ENCODE results near the gene MR1. TPM values are rescaled to one million over a fixed set of nuclear protein-coding genes. Genes with fewer than 3 reads are reported as not detected.

MR1 gene
- total and polyA plus RNA-seq, 9 of the 15 experiments (the other 6 are each of a cell fraction or from before 2014, with no cell fraction given): 9.7 to 21.7 (median 15.6) TPM

DNA sequence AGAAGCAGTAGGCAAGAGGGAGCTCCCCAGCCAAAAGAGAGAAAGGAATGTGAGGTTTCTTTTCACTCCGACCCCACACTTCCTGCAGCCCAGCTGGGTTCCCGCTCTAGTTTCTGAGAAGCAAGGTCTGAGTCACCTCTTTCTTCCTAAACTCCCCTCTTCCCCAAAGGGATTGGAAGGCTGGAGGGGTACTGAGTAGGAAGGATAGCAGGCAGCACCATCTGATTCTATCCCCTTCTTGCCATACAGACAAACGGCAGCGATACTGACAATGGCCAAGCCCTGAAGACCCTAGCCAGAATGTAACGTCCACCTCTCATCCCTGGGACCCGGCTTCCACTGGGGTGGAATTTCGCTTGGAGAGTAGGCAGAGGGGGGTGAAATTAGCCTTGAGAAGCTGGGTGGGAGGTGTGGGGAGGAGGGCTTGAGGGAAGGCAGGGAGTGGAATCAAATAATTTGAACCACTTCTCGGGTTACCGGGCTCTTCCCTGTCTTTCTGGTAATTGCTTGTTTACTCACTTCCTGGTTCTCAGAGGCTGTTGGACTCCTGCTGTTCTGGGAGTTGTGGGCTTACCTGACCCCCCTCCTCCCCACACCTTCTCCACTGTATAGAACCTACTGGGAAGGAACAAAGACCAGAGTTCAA is 67.9 kb downstream of the MR1 start:
- no peaks in the 10 kb centered on the region for H3K36me3 ChIP-seq (ENCODE audit: control insufficient read depth, insufficient read depth, low read length)
- H3K9ac ChIP-seq (ENCODE audit: insufficient read depth in 1 of 2, low read depth in 2 of 2, low read length in 2 of 2): peak overlapping the region; percentile 11 to 45; a peak in 3 of 4 replicates
- FAIRE-seq: no peak
- ChIA-PET POLR2A (interaction anchor here (0.6 to 12.3 kb wide), 4 partner anchors 11 to 34 kb away, joined by 3 to 257 read pairs (median 14); partner anchors contain the start of gene IER5), CTCF (ENCODE audit: low intra/inter-chr PET ratio) (no interaction called here)
- 3% methylated on average over 9 of the region's 9 CpGs for whole genome bisulfite sequencing (ENCODE audit: insufficient coverage, low coverage, missing lambda C conversion rate)
- H3K4me1 ChIP-seq (replicated peaks in 1 of 2; ENCODE audit: control insufficient read depth in 2 of 2, insufficient read depth in 2 of 2, low read length in 2 of 2): peaks cover 34 to 71% of the 10 kb centered on the region in 2 experiments
- ATAC-seq: no peak
- DNase-seq (ENCODE audit: extremely low read depth in 1 of 4, low spot score in 3 of 4): peak in 2 of 4 experiments; percentile 38 to 69
- H4K20me1 ChIP-seq (replicated peaks; ENCODE audit: control insufficient read depth, insufficient read depth, low read length): no peaks in the 10 kb centered on the region
- no TSS peak for BruUV-seq (replicated peaks)
- peak overlapping the region; percentile 61 for H3K4me2 ChIP-seq (ENCODE audit: insufficient read depth, low read length)
- intact Hi-C loops (cut with micrococcal nuclease): no loop called here
- H2AFZ ChIP-seq (ENCODE audit: low read depth, low read length): peak overlapping the region; percentile 76
- H3K9me3 ChIP-seq (replicated peaks; ENCODE audit: control insufficient read depth, insufficient read depth, low read depth, low read length): no peaks in the 10 kb centered on the region
- peaks cover 4% of the 10 kb centered on the region; the same call in 1 of the 3 replicates for H3K79me2 ChIP-seq (ENCODE audit: control insufficient read depth, insufficient read depth, low read length)
- in situ Hi-C loops (cut with MboI): no loop called here
- H3K9me1 ChIP-seq (ENCODE audit: control insufficient read depth, insufficient read depth, low read length): no peaks in the 10 kb centered on the region
- peak overlapping the region; percentile 43; the same call in 2 of the 3 replicates for H3K27ac ChIP-seq (ENCODE audit: extremely low read depth, low read depth, low read length)
- no peak overlapping the region for H3K4me3 ChIP-seq
- H3K27me3 ChIP-seq (ENCODE audit: control insufficient read depth in 2 of 2, insufficient read depth in 2 of 2, low read length in 2 of 2): no peaks in the 10 kb centered on the region
- no peak for TF ChIP-seq SRSF1 (IDR thresholded peaks at IDR 0.05; ENCODE audit: low read depth, low read length)
- no peak for TF ChIP-seq NFE2L1 (tag; IDR thresholded peaks at IDR 0.05; ENCODE audit: borderline replicate concordance, low read depth)
- TF ChIP-seq PREB (CRISPR knock-in tag; IDR thresholded peaks at IDR 0.05): 0 out of 2 replicates have a peak, but pooled peaks have one; percentile 47
- peak in 1 of 2 experiments; percentile 35; a peak in 1 of 4 replicates for TF ChIP-seq FOXK2 (conservative IDR thresholded peaks at IDR 0.05 in 1 of 2, IDR thresholded peaks at IDR 0.05 in 1 of 2; ENCODE audit: low read depth in 2 of 2)
- no peak for TF ChIP-seq NR0B1 (IDR thresholded peaks at IDR 0.05; ENCODE audit: partially characterized antibody)
- no peak for TF ChIP-seq ZNF263 (CRISPR knock-in tag; IDR thresholded peaks at IDR 0.05; ENCODE audit: borderline replicate concordance)
- TF ChIP-seq MTA1 (IDR thresholded peaks at IDR 0.05; ENCODE audit: borderline replicate concordance): peak; percentile 30; the same call in 1 of the 2 replicates
- 0 out of 2 replicates have a peak, but pooled peaks have one; percentile 22 for TF ChIP-seq ZNF592 (IDR thresholded peaks at IDR 0.05)
- TF ChIP-seq FOS (IDR thresholded peaks at IDR 0.05; ENCODE audit: extremely low read depth, insufficient read length): no peak
- no peak for TF ChIP-seq MTA2 (IDR thresholded peaks at IDR 0.05; ENCODE audit: low read depth)
- no peak for TF ChIP-seq TRIM24 (IDR thresholded peaks at IDR 0.05)
- TF ChIP-seq SMARCA4 (IDR thresholded peaks at IDR 0.05): peak; percentile 69
- no peak for TF ChIP-seq ZNF444 (CRISPR knock-in tag; IDR thresholded peaks at IDR 0.05)
- 0 out of 2 replicates have a peak, but pooled peaks have one; percentile 17 for TF ChIP-seq EGR1 (conservative IDR thresholded peaks at IDR 0.05)
- TF ChIP-seq ZNF589 (CRISPR knock-in tag; IDR thresholded peaks at IDR 0.05; ENCODE audit: low read depth): peak; percentile 69; the same call in 1 of the 2 replicates
- no peak for TF ChIP-seq RFX5 (IDR thresholded peaks at IDR 0.05; ENCODE audit: low read depth, low read length)
